HCT116 (cell line): ENCODE measurements around the gene G6PD. TPM values are rescaled to one million over a fixed set of nuclear protein-coding genes. Genes with fewer than 3 reads are reported as not detected.

Experiments
- ATAC-seq: fragments of 200-7000 bp; cut with Tn5 transposase; 2 replicates; pipeline ENCODE4 v1.9.1; 2020; ENCODE audit warnings: mild to moderate bottlenecking, moderate library complexity
- BruUV-seq: library from RNA; stranded (reverse); fragments of 400-500 nt; replicated peaks from 2 replicates; lab custom pipeline; 2021; lab: Mats Ljungman, UMichigan
- CTCF ChIA-PET: fragments of 300-600 bp; sonication (Branson Sonifier 250); formaldehyde crosslinking; loops from one replicate; lab custom pipeline; 2021; ENCODE audit warnings: antibody characterized with exemption; lab: Charles Lee
- POLR2A ChIA-PET: fragments of 300-600, 350-600 bp; sonication (Branson Sonifier 250); formaldehyde crosslinking; loops from one replicate; lab custom pipeline; 2021; ENCODE audit warnings: antibody characterized with exemption; lab: Charles Lee
- RAD21 ChIA-PET, 2 experiments: fragments of 300-600 bp; sonication (Branson Sonifier 250); formaldehyde crosslinking; loops; one replicate each; lab custom pipeline; 2023; ENCODE audit warnings: low total read pairs in 2 of 2; ENCODE audit not compliant: uncharacterized antibody in 2 of 2, unreplicated experiment in 2 of 2, low non-redundant PET in 1 of 2; lab: Charles Lee
- DNase-seq: peaks from one replicate; pipeline ENCODE4 v3.0.0-alpha.2; 2010; ENCODE audit warnings: low read depth, low spot score
- H2AFZ ChIP-seq: fragments of 200-600 bp; shearing (Covaris generic), sonication (generic); 2 replicates; pipeline ENCODE4 v1.6.1; 2017; ENCODE audit warnings: low read depth, mixed run types, mixed read lengths, antibody characterized with exemption, low read length; ENCODE audit not compliant: poor library complexity, severe bottlenecking
- H3K27ac ChIP-seq: 2 replicates; pipeline ENCODE4 v1.5.1; 2012; ENCODE audit warnings: low read depth, low read length
- H3K27me3 ChIP-seq: fragments of 200-600 bp; sonication (generic); 2 replicates; pipeline ENCODE4 v1.6.1; 2016; ENCODE audit warnings: mixed run types, low read length, mixed read lengths; ENCODE audit not compliant: insufficient read depth
- H3K36me3 ChIP-seq, 2 experiments: fragments of 200-500 bp in 1 of 2; fragments of 200-600 bp in 1 of 2; sonication (Bioruptor generic) in 1 of 2; sonication (generic) in 1 of 2; 2 replicates each; pipeline versions ENCODE4 v1.5.1 to v1.6.1; 2014 to 2016; ENCODE audit warnings: low read length in 2 of 2, inconsistent platforms in 1 of 2, mixed read lengths in 1 of 2, mixed run types in 1 of 2; ENCODE audit not compliant: insufficient read depth in 2 of 2, control insufficient read depth in 1 of 2
- H3K4me1 ChIP-seq, 2 experiments: fragments of 200-600 bp in 1 of 2; sonication (generic) in 1 of 2; 2 replicates each; pipeline versions ENCODE4 v1.5.1 to v1.6.1; 2012 to 2017; ENCODE audit warnings: low read length in 2 of 2, inconsistent platforms in 1 of 2, mild to moderate bottlenecking in 1 of 2, mixed read lengths in 1 of 2, mixed run types in 1 of 2, moderate library complexity in 1 of 2; ENCODE audit not compliant: insufficient read depth in 2 of 2, control insufficient read depth in 1 of 2
- H3K4me2 ChIP-seq: fragments of 200-600 bp; sonication (generic); 2 replicates; pipeline ENCODE4 v1.6.1; 2017; ENCODE audit warnings: mixed run types, low read length, mixed read lengths
- H3K4me3 ChIP-seq, 2 experiments: fragments of 200-600 bp in 1 of 2; sonication (generic) in 1 of 2; replicated peaks in 1 of 2; 2 replicates each; pipeline ENCODE4 v1.5.1; 2011 to 2016; ENCODE audit warnings: low read length in 2 of 2, control low read depth in 1 of 2, low read depth in 1 of 2, mild to moderate bottlenecking in 1 of 2, mixed read lengths in 1 of 2, mixed run types in 1 of 2
- H3K79me2 ChIP-seq: fragments of 200-600 bp; sonication (generic); 2 replicates; pipeline ENCODE4 v1.6.1; 2017; ENCODE audit warnings: mild to moderate bottlenecking, mixed run types, low read length, moderate library complexity, mixed read lengths; ENCODE audit not compliant: insufficient read depth
- H3K9ac ChIP-seq: fragments of 200-600 bp; sonication (generic); 2 replicates; pipeline ENCODE4 v1.6.1; 2016; ENCODE audit warnings: low read length, mixed read lengths
- H3K9me2 ChIP-seq: fragments of 200-600 bp; sonication (generic), shearing (Covaris generic); 2 replicates; pipeline ENCODE4 v1.6.1; 2017; ENCODE audit warnings: mixed run types, mild to moderate bottlenecking, moderate library complexity; ENCODE audit not compliant: insufficient read depth
- H3K9me3 ChIP-seq, 2 experiments: fragments of 200-500 bp in 1 of 2; fragments of 200-600 bp in 1 of 2; sonication (Bioruptor generic) in 1 of 2; sonication (generic) in 1 of 2; 2 replicates each; pipeline ENCODE4 v1.6.1; 2014 to 2017; ENCODE audit warnings: low read length in 2 of 2, mixed read lengths in 2 of 2, inconsistent platforms in 1 of 2, low read depth in 1 of 2, mild to moderate bottlenecking in 1 of 2, mixed run types in 1 of 2, moderate library complexity in 1 of 2; ENCODE audit not compliant: control insufficient read depth in 1 of 2, insufficient read depth in 1 of 2
- H4K20me1 ChIP-seq: fragments of 200-600 bp; sonication (generic), shearing (Covaris generic); 2 replicates; pipeline ENCODE4 v1.6.1; 2017; ENCODE audit warnings: mixed run types, mild to moderate bottlenecking, moderate library complexity; ENCODE audit not compliant: insufficient read depth
- EGR1 ChIP-seq: IDR thresholded peaks from 2 replicates; pipeline ENCODE4 v1.6.1; 2012; ENCODE audit warnings: low read depth
- EZH2phosphoT487 ChIP-seq: fragments of 200-600 bp; IDR thresholded peaks from 2 replicates; pipeline ENCODE4 v1.6.1; 2018; ENCODE audit warnings: antibody characterized with exemption, borderline replicate concordance
- JUND ChIP-seq: IDR thresholded peaks from 2 replicates; pipeline ENCODE4 v1.6.1; 2012
- POLR2A ChIP-seq: IDR thresholded peaks from 2 replicates; pipeline ENCODE4 v1.7.0; 2011; ENCODE audit warnings: borderline replicate concordance; ENCODE audit not compliant: insufficient read depth, insufficient read length; ENCODE audit errors: extremely low read depth
- SP1 ChIP-seq: IDR thresholded peaks from 2 replicates; pipeline ENCODE4 v1.6.1; 2012; ENCODE audit warnings: low read depth
- TCF7L2 ChIP-seq: IDR thresholded peaks from 2 replicates; pipeline ENCODE4 v1.7.0; 2011; ENCODE audit warnings: borderline replicate concordance, inconsistent platforms; ENCODE audit not compliant: insufficient read depth, insufficient read length; ENCODE audit errors: extremely low read depth
- YY1 ChIP-seq: IDR thresholded peaks from 2 replicates; pipeline ENCODE4 v1.6.1; 2011; ENCODE audit warnings: low read length, low read depth, moderate library complexity, mild to moderate bottlenecking; ENCODE audit not compliant: insufficient replicate concordance; ENCODE audit errors: extremely low read depth
- intact Hi-C: fragments of 100-400 bp; cut with micrococcal nuclease; formaldehyde crosslinking; loops from 2 replicates; pipeline ENCODE4 v1.10.0; 2022
- total RNA-seq: library from RNA; stranded (reverse); gene quantifications from one replicate; pipeline ENCODE4 v1.2.1, GENCODE V29; 2021; ENCODE audit not compliant: unreplicated experiment
- TF ChIP-seq, protein P1 (sequence below): IDR thresholded peaks from 2 replicates; pipeline ENCODE4 v1.6.1; 2011; ENCODE audit warnings: mild to moderate bottlenecking, low read length, moderate library complexity; ENCODE audit not compliant: insufficient replicate concordance; ENCODE audit errors: extremely low read depth
- TF ChIP-seq, protein P2 (sequence below): IDR thresholded peaks from 2 replicates; pipeline ENCODE4 v1.6.1; 2012; ENCODE audit warnings: low read depth

Gene G6PD
- total RNA-seq, 1 experiment from 2014 or later = 109 TPM

DNA sequence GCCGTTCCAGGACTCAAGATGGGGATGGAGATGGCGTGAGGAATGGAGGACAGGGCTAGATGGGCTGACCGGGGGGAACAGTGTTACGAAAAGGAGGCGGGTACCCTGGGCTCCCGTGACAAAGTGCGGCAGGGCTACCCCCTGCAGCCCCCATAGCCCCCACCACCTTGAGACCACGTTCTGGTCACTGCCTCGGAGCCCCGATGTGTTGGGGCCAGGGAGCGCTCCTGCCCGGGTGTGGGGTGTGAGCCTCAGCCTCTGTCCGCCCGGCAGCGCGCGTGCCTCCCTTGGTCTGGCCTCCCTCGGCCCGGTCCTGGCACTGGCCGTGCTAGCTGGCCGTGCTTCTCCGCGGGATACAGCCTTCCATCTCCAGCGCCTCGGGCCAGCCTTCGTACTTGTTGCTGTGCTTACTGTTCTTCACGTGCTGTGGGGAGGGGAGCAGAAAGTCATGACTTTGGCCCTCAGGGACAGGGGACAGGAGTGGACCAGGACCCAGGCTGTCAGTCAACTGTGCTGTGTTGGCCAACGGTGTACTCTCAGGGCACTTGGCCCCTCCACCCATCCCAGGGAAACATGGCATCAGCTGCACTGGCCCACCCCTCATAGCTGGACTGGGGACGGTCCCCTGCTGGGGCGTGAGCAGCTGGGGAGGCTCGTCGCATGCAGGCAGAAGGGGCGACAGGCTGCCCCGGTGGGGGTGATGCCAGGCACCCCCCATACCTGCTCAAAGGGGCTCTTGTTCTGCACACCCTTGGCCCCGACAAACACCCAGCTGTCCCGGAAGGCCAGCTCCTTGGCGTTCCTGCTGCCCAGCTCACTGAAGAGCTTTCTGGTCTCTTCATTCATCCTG, 39.9 kb downstream of the G6PD start:
- ChIA-PET POLR2A (no interaction called here), CTCF (no interaction called here), RAD21 (no interaction called here)
- Histone ChIP-seq H3K4me1 (peaks cover 0 to 5% of the 10 kb centered on the region in 2 experiments; a peak in 1 of 4 replicates), H3K27me3 (no peaks in the 10 kb centered on the region), H3K79me2 (no peaks in the 10 kb centered on the region), H3K4me2 (no peak overlapping the region), H3K9me2 (no peaks in the 10 kb centered on the region), H2AFZ (no peak overlapping the region), H3K9ac (no peak overlapping the region), H4K20me1 (no peaks in the 10 kb centered on the region), H3K27ac (no peak overlapping the region), H3K4me3 (no peak overlapping the region), H3K9me3 (no peaks in the 10 kb centered on the region), H3K36me3 (no peaks in the 10 kb centered on the region)
- no TSS peak for BruUV-seq
- TF ChIP-seq SP1 = no peak
- no peak for TF ChIP-seq EZH2phosphoT487
- TF ChIP-seq, protein P1, sequence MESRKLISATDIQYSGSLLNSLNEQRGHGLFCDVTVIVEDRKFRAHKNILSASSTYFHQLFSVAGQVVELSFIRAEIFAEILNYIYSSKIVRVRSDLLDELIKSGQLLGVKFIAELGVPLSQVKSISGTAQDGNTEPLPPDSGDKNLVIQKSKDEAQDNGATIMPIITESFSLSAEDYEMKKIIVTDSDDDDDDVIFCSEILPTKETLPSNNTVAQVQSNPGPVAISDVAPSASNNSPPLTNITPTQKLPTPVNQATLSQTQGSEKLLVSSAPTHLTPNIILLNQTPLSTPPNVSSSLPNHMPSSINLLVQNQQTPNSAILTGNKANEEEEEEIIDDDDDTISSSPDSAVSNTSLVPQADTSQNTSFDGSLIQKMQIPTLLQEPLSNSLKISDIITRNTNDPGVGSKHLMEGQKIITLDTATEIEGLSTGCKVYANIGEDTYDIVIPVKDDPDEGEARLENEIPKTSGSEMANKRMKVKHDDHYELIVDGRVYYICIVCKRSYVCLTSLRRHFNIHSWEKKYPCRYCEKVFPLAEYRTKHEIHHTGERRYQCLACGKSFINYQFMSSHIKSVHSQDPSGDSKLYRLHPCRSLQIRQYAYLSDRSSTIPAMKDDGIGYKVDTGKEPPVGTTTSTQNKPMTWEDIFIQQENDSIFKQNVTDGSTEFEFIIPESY = no peak
- TF ChIP-seq TCF7L2 = no peak
- TF ChIP-seq POLR2A = no peak
- no peak for TF ChIP-seq YY1
- TF ChIP-seq JUND = no peak
- no peak for TF ChIP-seq EGR1
- TF ChIP-seq, protein P2, sequence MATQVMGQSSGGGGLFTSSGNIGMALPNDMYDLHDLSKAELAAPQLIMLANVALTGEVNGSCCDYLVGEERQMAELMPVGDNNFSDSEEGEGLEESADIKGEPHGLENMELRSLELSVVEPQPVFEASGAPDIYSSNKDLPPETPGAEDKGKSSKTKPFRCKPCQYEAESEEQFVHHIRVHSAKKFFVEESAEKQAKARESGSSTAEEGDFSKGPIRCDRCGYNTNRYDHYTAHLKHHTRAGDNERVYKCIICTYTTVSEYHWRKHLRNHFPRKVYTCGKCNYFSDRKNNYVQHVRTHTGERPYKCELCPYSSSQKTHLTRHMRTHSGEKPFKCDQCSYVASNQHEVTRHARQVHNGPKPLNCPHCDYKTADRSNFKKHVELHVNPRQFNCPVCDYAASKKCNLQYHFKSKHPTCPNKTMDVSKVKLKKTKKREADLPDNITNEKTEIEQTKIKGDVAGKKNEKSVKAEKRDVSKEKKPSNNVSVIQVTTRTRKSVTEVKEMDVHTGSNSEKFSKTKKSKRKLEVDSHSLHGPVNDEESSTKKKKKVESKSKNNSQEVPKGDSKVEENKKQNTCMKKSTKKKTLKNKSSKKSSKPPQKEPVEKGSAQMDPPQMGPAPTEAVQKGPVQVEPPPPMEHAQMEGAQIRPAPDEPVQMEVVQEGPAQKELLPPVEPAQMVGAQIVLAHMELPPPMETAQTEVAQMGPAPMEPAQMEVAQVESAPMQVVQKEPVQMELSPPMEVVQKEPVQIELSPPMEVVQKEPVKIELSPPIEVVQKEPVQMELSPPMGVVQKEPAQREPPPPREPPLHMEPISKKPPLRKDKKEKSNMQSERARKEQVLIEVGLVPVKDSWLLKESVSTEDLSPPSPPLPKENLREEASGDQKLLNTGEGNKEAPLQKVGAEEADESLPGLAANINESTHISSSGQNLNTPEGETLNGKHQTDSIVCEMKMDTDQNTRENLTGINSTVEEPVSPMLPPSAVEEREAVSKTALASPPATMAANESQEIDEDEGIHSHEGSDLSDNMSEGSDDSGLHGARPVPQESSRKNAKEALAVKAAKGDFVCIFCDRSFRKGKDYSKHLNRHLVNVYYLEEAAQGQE = no peak
- no peak for DNase-seq
- intact Hi-C loops = no loop called here
- ATAC-seq = no peak
